ENCODE results near the gene SORCS1. TPM values are rescaled to one million over a fixed set of nuclear protein-coding genes. Genes with fewer than 3 reads are reported as not detected.

SORCS1 gene
- total RNA-seq, 2 experiments from 2014 or later, result not detected

DNA sequence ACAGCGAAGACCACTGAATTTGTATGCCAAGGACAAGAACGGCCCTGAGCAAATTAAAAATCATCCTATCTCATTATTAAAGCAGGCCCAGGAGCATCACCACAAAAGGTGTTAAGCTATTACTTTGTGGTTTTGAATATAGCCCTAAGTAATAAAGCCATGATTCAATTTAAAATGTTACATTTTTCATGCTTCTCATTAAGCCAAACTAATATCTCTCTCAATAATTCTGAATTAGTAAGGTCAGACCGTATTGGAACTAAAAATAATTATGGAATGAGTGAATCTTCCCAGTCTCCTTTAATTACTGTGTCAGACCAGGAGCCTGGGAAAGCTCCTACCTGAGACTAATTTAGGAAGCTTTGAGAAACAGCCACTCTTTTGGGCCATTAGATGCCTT is 162.4 kb downstream of the SORCS1 start:
- H3K9me3 ChIP-seq (ENCODE audit: control insufficient read depth in 1 of 2, insufficient read depth in 1 of 2, low read length in 2 of 2), result no peaks in the 10 kb centered on the region
- H3K4me3 Mint-ChIP-seq, result no peak overlapping the region
- no peaks in the 10 kb centered on the region for H3K4me1 ChIP-seq (ENCODE audit: insufficient read depth, low read length)
- ATAC-seq (ENCODE audit: poor library complexity), result no peak
- DNase-seq, result no peak
- TF ChIP-seq, protein P1, sequence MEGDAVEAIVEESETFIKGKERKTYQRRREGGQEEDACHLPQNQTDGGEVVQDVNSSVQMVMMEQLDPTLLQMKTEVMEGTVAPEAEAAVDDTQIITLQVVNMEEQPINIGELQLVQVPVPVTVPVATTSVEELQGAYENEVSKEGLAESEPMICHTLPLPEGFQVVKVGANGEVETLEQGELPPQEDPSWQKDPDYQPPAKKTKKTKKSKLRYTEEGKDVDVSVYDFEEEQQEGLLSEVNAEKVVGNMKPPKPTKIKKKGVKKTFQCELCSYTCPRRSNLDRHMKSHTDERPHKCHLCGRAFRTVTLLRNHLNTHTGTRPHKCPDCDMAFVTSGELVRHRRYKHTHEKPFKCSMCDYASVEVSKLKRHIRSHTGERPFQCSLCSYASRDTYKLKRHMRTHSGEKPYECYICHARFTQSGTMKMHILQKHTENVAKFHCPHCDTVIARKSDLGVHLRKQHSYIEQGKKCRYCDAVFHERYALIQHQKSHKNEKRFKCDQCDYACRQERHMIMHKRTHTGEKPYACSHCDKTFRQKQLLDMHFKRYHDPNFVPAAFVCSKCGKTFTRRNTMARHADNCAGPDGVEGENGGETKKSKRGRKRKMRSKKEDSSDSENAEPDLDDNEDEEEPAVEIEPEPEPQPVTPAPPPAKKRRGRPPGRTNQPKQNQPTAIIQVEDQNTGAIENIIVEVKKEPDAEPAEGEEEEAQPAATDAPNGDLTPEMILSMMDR (IDR thresholded peaks at IDR 0.05), result no peak
- H3K36me3 Mint-ChIP-seq (ENCODE audit: low read depth), result no peaks in the 10 kb centered on the region
- peaks cover 1% of the 10 kb centered on the region for H3K9me3 Mint-ChIP-seq
- H3K27me3 Mint-ChIP-seq, result no peaks in the 10 kb centered on the region
- no peaks in the 10 kb centered on the region for H3K27me3 ChIP-seq (ENCODE audit: control insufficient read depth in 1 of 2, insufficient read depth in 2 of 2, low read length in 2 of 2)
- H3K27ac Mint-ChIP-seq, result no peak overlapping the region
- intact Hi-C loops (cut with DNase I, micrococcal nuclease), result no loop called here
- H3K27ac ChIP-seq (ENCODE audit: low read depth in 1 of 2, low read length in 2 of 2), result no peak overlapping the region
- no peaks in the 10 kb centered on the region for H3K36me3 ChIP-seq (ENCODE audit: insufficient read depth, low read length)
- no peaks in the 10 kb centered on the region for H3K4me1 Mint-ChIP-seq (ENCODE audit: low read depth)
- ChIA-PET CTCF (no interaction called here), POLR2A (no interaction called here)
- no peak overlapping the region for H3K4me3 ChIP-seq (ENCODE audit: low read length)

DNA sequence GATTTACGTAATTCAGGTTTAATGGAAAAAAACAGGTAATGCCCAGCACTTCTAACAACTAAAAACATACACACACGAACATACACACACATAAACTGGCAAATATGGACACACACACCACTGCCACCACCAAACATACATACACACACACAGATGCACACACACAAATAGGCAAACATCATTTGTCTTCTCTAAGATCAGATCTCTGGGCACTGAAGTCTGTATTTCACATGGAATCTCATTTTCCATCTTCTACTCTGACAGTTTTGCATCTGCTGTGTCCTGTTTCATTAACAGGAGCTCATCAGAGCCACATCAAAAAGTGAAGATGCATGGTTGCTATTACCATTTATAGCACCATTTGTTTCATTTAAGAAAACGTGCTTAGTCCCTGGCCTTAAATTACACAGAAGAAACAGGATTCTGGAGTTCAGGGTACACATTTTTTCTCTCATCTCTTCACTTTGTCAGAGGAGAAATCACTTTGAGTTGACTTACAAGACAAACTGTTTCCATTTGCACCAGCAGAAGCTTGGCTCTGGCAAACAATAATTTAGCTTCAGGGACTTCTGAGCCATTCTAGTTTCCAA is 165.3 kb downstream of the SORCS1 start:
- Histone ChIP-seq H3K27ac (ENCODE audit: low read depth in 1 of 2, low read length in 2 of 2) (no peak overlapping the region), H3K9me3 (ENCODE audit: control insufficient read depth in 1 of 2, insufficient read depth in 1 of 2, low read length in 2 of 2) (no peaks in the 10 kb centered on the region), H3K4me1 (ENCODE audit: insufficient read depth, low read length) (no peaks in the 10 kb centered on the region), H3K4me3 (ENCODE audit: low read length) (no peak overlapping the region), H3K36me3 (ENCODE audit: insufficient read depth, low read length) (no peaks in the 10 kb centered on the region), H3K27me3 (ENCODE audit: control insufficient read depth in 1 of 2, insufficient read depth in 2 of 2, low read length in 2 of 2) (no peaks in the 10 kb centered on the region)
- ATAC-seq (ENCODE audit: poor library complexity) (no peak), DNase-seq (no peak)
- H3K27me3 Mint-ChIP-seq, result no peaks in the 10 kb centered on the region
- POLR2A ChIA-PET, result no interaction called here
- H3K4me1 Mint-ChIP-seq (ENCODE audit: low read depth), result no peaks in the 10 kb centered on the region
- intact Hi-C loops (cut with DNase I, micrococcal nuclease), result no loop called here
- CTCF ChIA-PET, result no interaction called here
- TF ChIP-seq, protein P1 (IDR thresholded peaks at IDR 0.05), result no peak
- peaks cover 2% of the 10 kb centered on the region for H3K9me3 Mint-ChIP-seq
- no peak overlapping the region for H3K27ac Mint-ChIP-seq
- H3K4me3 Mint-ChIP-seq, result no peak overlapping the region
- no peaks in the 10 kb centered on the region for H3K36me3 Mint-ChIP-seq (ENCODE audit: low read depth)

DNA sequence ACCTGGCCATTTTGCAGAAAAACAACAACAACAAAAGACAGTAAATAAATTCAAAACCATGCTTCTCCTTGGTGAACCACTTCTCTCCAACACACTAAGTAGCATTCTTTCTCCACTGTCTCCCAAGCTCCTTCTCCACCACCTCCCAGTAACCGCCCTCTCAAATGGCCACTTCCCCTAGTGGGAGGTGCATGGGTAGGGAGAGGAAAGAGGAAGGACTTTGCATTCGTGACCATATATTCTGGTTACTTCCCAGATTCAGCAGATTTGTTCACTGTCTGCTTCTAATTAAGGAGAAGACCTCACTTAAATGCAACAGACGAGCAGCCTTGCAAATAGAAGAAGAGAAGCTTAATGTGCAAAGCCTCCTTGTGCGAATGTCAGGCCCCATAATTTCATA is 166.8 kb downstream of the SORCS1 start:
- Histone ChIP-seq H3K4me3 (ENCODE audit: low read length) (no peak overlapping the region), H3K27me3 (ENCODE audit: control insufficient read depth in 1 of 2, insufficient read depth in 2 of 2, low read length in 2 of 2) (no peaks in the 10 kb centered on the region), H3K9me3 (ENCODE audit: control insufficient read depth in 1 of 2, insufficient read depth in 1 of 2, low read length in 2 of 2) (peaks cover 0 to 3% of the 10 kb centered on the region in 2 experiments), H3K27ac (ENCODE audit: low read depth in 1 of 2, low read length in 2 of 2) (no peak overlapping the region), H3K4me1 (ENCODE audit: insufficient read depth, low read length) (no peaks in the 10 kb centered on the region), H3K36me3 (ENCODE audit: insufficient read depth, low read length) (no peaks in the 10 kb centered on the region)
- no peaks in the 10 kb centered on the region for H3K4me1 Mint-ChIP-seq (ENCODE audit: low read depth)
- no peak overlapping the region for H3K4me3 Mint-ChIP-seq
- CTCF ChIA-PET, result no interaction called here
- DNase-seq, result peak in 3 of 14 experiments; percentile 9 to 26 (median 19)
- no peaks in the 10 kb centered on the region for H3K36me3 Mint-ChIP-seq (ENCODE audit: low read depth)
- H3K27me3 Mint-ChIP-seq, result no peaks in the 10 kb centered on the region
- POLR2A ChIA-PET, result no interaction called here
- H3K9me3 Mint-ChIP-seq, result peaks cover 2% of the 10 kb centered on the region
- intact Hi-C loops (cut with DNase I, micrococcal nuclease), result no loop called here
- no peak for ATAC-seq (ENCODE audit: poor library complexity)
- no peak overlapping the region for H3K27ac Mint-ChIP-seq
- TF ChIP-seq, protein P1 (IDR thresholded peaks at IDR 0.05), result no peak

Measured in CD4-positive, alpha-beta T cell (primary cell).